ENCODE results near the gene RABAC1. TPM values are rescaled to one million over a fixed set of nuclear protein-coding genes. Genes with fewer than 3 reads are reported as not detected.

Gene RABAC1
- total RNA-seq, 2 donors from 2014 or later: 172 to 197 TPM

GRCh38 chr19:41932259-41932719 lies 26.8 kb downstream of the RABAC1 start:
- Histone ChIP-seq H3K9me3 (no peaks in the 10 kb centered on the region), H3K36me3 (no peaks in the 10 kb centered on the region), H3K4me1 (peaks cover 5% of the 10 kb centered on the region), H3K27ac (no peak overlapping the region), H3K27me3 (peaks cover 17% of the 10 kb centered on the region), H3K4me3 (no peak overlapping the region), H3K9ac (ENCODE audit: low read depth in 2 of 2, low read length in 2 of 2) (no peak overlapping the region)
- no peak for DNase-seq
- no peak for TF ChIP-seq CTCF (IDR thresholded peaks at IDR 0.05)
- intact Hi-C loops (cut with DNase I): no loop called here

DNA sequence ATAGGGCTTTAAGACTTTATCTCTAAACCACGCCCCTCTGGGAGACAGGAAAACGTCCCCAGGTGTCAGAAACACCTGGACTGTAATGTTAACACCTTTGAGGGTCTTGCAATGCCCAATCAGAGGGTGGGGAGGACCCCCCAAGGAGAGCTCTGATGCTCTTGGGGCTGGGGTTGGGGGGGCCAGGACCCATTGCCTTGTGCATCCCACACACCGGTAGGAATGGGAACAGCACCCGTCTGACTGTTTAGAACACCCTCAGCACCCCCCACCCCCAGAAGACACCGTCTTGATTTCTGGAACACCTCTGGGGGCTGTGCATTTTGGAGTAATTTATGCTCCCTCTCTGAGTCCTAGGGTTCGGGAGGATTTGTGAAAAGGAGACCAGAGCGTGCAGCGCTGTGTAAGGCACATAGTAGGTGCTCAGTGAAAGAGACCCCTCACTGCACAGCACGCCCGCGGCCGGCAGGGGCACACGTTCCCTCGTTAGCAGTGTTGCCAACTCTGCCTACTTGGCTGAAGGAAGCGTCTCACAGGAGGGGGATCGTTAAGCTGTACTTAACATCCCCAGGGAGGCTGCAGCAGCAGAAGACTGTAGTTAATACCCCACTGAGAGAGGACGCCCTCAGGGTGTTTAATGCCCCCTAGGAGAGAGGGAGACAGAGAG lies 28.1 kb downstream of the RABAC1 start:
- Histone ChIP-seq H3K27ac (no peak overlapping the region), H3K27me3 (peaks cover 25% of the 10 kb centered on the region), H3K4me1 (peaks cover 5% of the 10 kb centered on the region), H3K9ac (ENCODE audit: low read depth in 2 of 2, low read length in 2 of 2) (peak overlapping the region in 1 of 2 donors; percentile 6), H3K9me3 (no peaks in the 10 kb centered on the region), H3K36me3 (no peaks in the 10 kb centered on the region), H3K4me3 (no peak overlapping the region)
- TF ChIP-seq CTCF (IDR thresholded peaks at IDR 0.05): no peak
- DNase-seq: no peak
- intact Hi-C loops (cut with DNase I): no loop called here

DNA sequence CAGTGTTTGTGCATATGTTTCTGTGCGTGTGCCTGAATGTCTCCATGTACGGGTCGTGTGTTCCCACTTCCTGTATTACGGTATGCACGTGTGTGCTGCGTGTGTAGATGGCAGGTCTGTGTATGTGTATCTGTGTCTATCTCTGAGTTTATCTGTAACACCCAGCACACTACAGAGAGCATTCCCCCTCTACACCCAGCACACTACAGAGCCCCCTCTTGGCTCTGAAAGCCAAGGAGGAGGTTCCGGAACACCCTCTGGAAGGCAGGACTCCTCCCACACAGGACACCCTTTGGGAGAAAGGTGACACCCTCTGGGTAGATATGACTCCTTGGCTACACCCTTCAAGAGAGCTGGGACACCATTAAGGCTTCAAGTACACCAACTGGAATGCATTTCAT lies 28.8 kb downstream of the RABAC1 start:
- peaks cover 18% of the 10 kb centered on the region for H3K27me3 ChIP-seq
- H3K4me3 ChIP-seq: no peak overlapping the region
- TF ChIP-seq CTCF (IDR thresholded peaks at IDR 0.05): no peak
- H3K36me3 ChIP-seq: no peaks in the 10 kb centered on the region
- no peak overlapping the region for H3K27ac ChIP-seq
- H3K4me1 ChIP-seq: peaks cover 5% of the 10 kb centered on the region
- no peak for DNase-seq
- H3K9ac ChIP-seq (ENCODE audit: low read depth in 2 of 2, low read length in 2 of 2): peak overlapping the region in 1 of 2 donors; percentile 6
- no peaks in the 10 kb centered on the region for H3K9me3 ChIP-seq
- intact Hi-C loops (cut with DNase I): no loop called here

- no peak overlapping the region for H3K9ac ChIP-seq (ENCODE audit: low read depth in 2 of 2, low read length in 2 of 2)
- H3K4me3 ChIP-seq: no peak overlapping the region
- intact Hi-C loops (cut with DNase I): no loop called here
- H3K4me1 ChIP-seq: peaks cover 5% of the 10 kb centered on the region
- peaks cover 18% of the 10 kb centered on the region for H3K27me3 ChIP-seq
- no peak overlapping the region for H3K27ac ChIP-seq
- no peak for DNase-seq
- H3K36me3 ChIP-seq: no peaks in the 10 kb centered on the region
- no peaks in the 10 kb centered on the region for H3K9me3 ChIP-seq
- TF ChIP-seq CTCF (IDR thresholded peaks at IDR 0.05): no peak
Observed at GRCh38 chr19:41929536-41930071, 29.5 kb downstream of the RABAC1 start.

- TF ChIP-seq CTCF (IDR thresholded peaks at IDR 0.05): no peak
- intact Hi-C loops (cut with DNase I): no loop called here
- Histone ChIP-seq H3K4me1 (peaks cover 5% of the 10 kb centered on the region), H3K4me3 (peak overlapping the region; percentile 42), H3K9ac (ENCODE audit: low read depth in 2 of 2, low read length in 2 of 2) (peak overlapping the region; percentile 44 to 63), H3K36me3 (no peaks in the 10 kb centered on the region), H3K27me3 (peaks cover 18% of the 10 kb centered on the region), H3K27ac (no peak overlapping the region), H3K9me3 (no peaks in the 10 kb centered on the region)
- DNase-seq: peak; percentile 47
Observed at GRCh38 chr19:41928754-41929535, 30.2 kb downstream of the RABAC1 start.

Data from colonic mucosa (tissue), 4 donors.